GM19467 (cell line): ENCODE results near the gene AXIN1.
"Not testable (repeated sequence)": the region's sequence is repeated elsewhere in the genome, so short reads cannot be mapped to it uniquely, and the experiment has no call there.

Experiments used
- ATAC-seq: cut with Tn5 transposase; IDR thresholded peaks from one replicate; pipeline ENCODE4 v1.9.1; 2021; ENCODE audit warnings: mild to moderate bottlenecking, moderate library complexity; ENCODE audit not compliant: unreplicated experiment

AXIN1 gene

GRCh38 chr16:370979-371514 is 18.5 kb upstream of the AXIN1 start:
- ATAC-seq, result no peak

DNA sequence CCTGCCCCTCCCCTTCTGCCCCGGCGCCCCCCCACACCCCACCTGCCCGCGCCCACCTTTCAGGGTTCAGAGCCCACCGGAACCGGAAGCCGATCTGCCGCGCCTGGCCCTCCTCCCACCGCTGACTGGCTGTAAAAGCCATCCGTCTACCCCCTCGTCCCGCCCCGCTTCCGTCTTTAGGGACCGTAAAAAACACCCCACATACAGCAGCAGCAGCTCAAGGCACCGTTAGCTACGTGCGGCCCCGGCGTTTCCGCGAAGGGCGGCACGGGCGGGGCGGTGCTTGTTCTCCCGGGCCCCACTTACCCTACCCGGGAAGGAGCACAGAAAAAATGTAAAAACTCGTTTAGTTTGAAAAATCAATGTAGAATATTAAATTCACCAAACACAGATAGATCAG is 17.9 kb upstream of the AXIN1 start, which contains the start of gene MRPL28:
TSS of gene MRPL28 (minus strand) at position 96 of the 400 bp plus-strand sequence. CDS start 320 bp downstream, outside the sequence.
- ATAC-seq, result peak; percentile 79

GRCh38 chr16:369866-370436 is 17.4 kb upstream of the AXIN1 start:
- no peak for ATAC-seq

DNA sequence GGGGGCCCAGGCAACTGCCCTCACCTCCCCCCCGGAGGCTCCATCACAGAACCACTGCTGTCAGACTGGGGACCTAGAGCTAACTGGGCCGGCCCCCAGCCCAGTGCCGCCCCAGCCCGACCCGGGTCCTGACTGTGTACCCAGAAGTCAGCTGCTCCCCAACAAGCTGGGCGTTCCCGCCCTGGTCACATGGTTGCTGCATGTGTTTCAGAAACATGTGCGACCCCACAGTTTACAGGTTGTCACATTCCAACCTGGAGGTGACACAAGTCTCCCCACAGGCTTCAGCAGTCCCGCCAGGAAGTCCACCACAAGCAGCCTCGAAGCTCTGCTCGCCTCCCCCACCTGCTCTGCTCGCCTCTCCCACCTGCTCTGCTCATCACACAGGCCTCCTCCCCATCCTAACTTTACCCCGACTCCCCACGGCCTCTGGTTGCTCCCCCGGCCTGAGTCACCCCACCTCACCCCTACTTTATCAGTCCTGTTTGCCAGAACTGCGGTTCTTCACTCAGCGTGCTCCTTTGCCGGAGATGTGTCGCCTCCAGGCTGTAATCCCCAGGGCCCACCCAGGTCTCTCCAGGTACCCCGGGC is 16.8 kb upstream of the AXIN1 start:
- no peak for ATAC-seq

DNA sequence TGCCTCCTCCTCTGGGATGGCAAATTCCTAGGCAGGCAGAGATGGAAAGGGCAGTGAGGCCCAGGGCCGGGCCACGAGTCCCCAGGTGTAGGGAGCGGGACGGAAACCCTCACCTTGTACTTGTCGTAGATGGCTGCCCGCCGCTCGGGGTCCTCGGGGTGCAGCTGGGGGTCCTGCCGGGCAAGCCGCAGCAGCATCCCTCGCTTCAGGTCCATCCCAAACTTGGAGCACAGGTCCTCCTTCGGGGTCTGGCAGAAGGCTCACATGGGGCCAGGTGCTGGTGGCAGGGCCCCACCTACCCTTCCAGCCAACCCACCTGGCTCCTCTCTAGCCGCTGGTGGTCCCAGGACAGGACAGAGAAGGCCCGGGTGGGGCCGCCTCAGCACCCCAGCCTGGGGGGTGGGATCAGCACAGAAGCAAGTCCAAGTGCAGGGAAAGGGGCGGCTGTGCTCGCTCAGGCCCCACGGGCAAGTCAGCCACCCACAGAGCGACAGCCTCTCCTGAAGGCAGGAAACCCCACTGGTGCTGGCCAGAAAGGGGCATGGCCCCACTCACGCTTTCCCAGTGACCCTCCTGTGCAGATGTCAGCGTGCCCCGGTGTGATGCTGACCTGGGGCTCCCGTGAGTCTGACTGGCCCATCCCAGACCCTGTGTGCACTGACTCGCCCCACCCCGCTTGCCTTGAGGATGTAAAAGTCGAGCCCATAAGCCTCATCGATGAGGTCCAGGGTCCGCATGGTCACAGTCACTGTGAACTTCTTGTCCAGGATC is 16.1 kb upstream of the AXIN1 start:
- ATAC-seq, result no peak

GRCh38 chr16:367333-367903 is 14.9 kb upstream of the AXIN1 start:
- no peak for ATAC-seq

GRCh38 chr16:366476-366875 is 14.0 kb upstream of the AXIN1 start:
- no peak for ATAC-seq

- ATAC-seq, result no peak
Observed at GRCh38 chr16:364595-365491, 12.3 kb upstream of the AXIN1 start.

- no peak for ATAC-seq
Observed at GRCh38 chr16:363766-364490, 11.4 kb upstream of the AXIN1 start.

- ATAC-seq, result no peak
Observed at GRCh38 chr16:363110-363765, 10.7 kb upstream of the AXIN1 start.

DNA sequence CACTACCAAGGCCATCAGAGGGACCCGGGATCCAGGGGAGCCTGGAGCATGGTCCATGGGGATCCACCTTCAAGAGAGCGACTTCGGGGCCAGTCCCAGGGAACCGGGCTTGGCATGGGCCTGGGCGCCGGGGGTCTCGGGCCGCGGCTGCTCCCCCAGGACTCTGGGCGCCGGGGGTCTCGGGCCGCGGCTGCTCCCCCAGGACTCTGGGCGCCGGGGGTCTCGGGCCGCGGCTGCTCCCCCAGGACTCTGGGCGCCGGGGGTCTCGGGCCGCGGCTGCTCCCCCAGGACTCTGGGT is 10.1 kb upstream of the AXIN1 start:
- not testable (repeated sequence) for ATAC-seq

DNA sequence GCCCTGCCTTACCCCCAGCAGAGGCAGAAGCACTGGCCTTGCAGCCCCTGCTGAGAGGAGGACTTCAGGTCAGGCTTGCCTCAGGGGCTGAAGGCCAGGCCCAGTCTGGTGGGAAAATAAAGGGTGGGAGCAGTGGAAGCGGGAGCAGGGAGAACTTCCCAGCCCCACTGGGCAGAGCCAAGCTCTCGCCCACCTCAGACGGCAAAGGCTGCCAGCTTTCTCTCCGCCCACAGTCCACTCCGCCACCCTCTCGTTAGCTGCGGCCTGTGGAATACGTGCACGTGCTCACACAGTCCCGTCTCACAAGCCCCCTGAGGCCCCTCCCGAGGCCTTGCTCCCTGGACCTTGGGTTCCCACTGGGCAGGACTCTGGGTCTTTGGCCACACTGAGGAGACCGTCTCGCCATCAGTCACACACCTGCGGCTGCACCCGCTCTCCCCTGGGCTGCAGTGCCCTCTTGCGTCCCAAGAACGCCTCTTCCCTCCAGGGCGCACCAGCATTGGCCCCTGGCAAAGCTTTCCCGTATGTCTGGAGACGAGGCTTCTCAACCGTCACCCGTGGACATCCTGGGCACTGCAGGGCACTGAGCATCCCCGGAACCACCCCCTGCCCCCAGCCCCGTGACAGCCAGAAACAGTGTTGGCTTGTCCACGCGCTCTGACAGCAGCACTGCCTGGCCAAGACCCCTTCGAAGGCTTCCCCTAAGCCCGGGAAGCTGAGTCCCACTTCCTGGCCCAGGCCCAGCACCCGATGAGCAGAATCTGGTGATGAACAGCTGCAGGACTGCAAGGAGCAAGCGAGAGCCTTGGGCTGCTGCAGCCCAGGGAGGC is 9.6 kb upstream of the AXIN1 start:
- peak; percentile 54 for ATAC-seq

DNA sequence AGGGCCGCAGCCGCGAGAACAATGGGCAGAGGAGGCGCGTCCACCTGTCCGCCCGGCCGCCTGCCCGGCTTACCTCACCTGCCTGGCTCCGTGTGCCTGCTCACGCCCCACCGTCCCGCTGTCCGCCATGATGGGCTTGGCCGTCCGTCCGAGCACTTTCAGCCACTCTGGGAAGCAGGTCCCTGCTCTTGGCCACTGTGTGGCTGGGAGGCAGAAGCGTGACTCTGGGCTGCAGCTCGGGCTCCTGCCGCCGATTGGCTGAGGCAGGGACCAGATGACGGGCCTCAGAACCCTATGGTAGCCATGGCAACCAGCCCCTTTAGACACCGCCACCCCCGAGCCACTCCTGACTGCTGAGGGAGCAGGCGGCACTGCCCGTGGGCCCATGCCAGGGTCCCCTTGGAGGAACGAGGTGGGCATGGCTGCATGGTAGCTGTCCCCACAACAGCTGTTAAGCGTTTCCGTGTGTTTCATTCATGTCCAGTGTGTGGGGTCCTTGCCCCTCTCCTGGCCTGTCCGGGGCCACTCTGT is 8.9 kb upstream of the AXIN1 start:
- ATAC-seq, result no peak

- no peak for ATAC-seq
Observed at GRCh38 chr16:360698-361336, 8.3 kb upstream of the AXIN1 start.

DNA sequence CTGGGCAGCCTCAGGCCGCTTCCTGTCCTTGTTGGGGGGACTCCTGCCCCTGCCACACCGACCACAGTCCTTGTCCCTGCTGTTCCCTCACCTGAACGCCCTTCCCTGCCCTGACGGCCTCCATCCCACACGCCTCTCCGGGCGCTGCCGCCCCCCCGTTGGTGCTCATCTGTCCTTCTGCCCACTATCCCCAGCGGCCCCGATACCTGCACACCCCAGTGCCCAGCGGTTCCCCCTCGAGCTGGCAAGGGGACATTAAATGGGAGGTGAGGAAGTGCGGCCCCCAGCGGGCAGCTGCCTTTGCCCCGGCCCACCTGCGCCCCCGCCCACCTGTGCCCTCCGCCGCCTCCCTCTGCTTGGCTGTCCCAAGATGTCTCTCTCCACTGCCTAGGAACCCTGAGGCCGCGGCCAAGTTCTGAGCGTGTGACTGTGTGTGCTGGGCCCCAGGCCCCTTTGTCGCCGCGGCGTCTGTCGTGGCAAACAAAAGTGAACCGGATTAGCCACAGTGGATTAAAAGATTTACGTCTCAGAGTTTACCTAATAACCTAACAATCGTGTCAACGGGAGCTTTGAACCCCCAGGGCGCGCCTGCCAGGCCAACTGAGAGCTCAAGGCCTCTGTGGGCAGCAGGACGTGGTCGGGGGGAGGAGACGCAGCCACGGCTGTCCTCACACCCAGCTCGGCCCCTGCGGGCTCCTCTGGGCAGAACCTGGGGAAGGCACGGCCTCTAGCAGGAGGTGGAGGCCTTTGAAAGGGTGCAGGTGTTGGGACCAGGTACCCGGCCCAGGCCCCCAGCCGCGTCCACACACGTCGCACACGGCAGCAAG is 7.6 kb upstream of the AXIN1 start:
- ATAC-seq, result no peak

GRCh38 chr16:359067-359763 is 6.7 kb upstream of the AXIN1 start:
- no peak for ATAC-seq

GRCh38 chr16:356741-357140 is 4.2 kb upstream of the AXIN1 start:
- no peak for ATAC-seq
